Coronary artery (tissue), 2 donors: ENCODE data around the gene FFAR4.

Experiments used
- DNase-seq: peaks from one replicate; pipeline ENCODE4 v3.0.0-alpha.2; 2017; ENCODE audit warnings: low spot score
- H3K27ac ChIP-seq, 2 donors: fragments of 200-600 bp; sonication (generic); one replicate each; pipeline ENCODE4 v1.5.1; 2016 to 2019
- H3K4me3 ChIP-seq: fragments of 200-600 bp; sonication (generic); 2 replicates; pipeline ENCODE4 v1.5.1; 2016; ENCODE audit warnings: mild to moderate bottlenecking, moderate library complexity
- TF ChIP-seq, protein P1 (sequence below): fragments of 200-600 bp; sonication (generic); IDR thresholded peaks from one replicate; pipeline ENCODE4 v1.5.1; 2019; ENCODE audit warnings: antibody characterized with exemption

The FFAR4 gene

DNA sequence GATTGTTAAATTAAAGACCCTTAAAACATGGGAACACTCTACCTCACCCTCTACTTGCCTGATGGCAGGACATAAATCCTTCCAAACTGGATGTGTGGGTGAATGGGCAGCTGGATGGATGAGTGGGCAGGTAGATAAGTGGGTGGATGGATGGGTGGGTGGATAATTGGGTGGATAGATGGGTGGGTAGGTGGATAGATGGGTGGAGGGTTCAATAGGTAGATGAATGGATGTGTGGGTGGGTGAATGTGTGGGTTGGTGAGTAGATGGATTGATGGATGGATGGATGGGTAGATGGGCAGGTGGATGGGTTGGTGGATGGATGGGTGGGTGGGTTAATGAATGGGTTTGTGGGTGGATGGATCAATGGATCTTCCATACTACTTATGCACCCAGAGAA is 18.9 kb upstream of the FFAR4 start:
- Histone ChIP-seq H3K4me3 (no peak overlapping the region), H3K27ac (no peak overlapping the region)
- no peak for DNase-seq
- TF ChIP-seq, protein P1, sequence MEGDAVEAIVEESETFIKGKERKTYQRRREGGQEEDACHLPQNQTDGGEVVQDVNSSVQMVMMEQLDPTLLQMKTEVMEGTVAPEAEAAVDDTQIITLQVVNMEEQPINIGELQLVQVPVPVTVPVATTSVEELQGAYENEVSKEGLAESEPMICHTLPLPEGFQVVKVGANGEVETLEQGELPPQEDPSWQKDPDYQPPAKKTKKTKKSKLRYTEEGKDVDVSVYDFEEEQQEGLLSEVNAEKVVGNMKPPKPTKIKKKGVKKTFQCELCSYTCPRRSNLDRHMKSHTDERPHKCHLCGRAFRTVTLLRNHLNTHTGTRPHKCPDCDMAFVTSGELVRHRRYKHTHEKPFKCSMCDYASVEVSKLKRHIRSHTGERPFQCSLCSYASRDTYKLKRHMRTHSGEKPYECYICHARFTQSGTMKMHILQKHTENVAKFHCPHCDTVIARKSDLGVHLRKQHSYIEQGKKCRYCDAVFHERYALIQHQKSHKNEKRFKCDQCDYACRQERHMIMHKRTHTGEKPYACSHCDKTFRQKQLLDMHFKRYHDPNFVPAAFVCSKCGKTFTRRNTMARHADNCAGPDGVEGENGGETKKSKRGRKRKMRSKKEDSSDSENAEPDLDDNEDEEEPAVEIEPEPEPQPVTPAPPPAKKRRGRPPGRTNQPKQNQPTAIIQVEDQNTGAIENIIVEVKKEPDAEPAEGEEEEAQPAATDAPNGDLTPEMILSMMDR = no peak

DNA sequence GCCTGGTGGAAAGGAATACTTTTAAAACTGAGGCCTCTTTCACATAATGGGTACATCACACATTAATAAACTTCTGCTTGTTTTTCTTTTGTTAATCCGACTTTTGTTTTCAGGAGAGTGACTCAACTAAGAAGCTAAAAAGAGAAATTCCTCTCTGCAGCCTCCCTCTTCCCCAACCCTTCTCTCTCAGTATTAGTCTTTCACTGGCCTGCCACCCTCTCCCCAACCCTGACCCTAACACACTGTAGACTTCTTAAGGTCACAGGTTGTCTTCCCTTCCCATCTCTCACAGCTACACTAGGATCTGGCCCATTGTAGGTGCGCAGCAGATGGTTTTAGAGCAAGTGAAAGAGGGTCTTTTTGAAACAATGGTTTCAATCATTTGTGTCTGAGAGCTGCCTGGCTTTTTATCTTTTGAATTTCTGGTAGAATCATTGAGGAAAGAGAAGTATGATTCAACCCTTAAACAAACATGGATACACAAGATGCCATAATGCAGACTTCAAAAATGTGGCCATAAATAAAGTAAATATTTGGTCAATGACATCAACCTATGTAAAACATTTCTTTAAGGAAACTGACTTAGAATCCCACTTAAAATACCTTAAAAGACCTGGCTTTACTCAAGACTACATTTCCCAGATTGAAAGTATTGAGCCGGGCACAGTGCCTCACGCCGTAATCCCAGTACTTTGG is 17.9 kb upstream of the FFAR4 start:
- H3K4me3 ChIP-seq = no peak overlapping the region
- TF ChIP-seq, protein P1 = no peak
- no peak for DNase-seq
- no peak overlapping the region for H3K27ac ChIP-seq

DNA sequence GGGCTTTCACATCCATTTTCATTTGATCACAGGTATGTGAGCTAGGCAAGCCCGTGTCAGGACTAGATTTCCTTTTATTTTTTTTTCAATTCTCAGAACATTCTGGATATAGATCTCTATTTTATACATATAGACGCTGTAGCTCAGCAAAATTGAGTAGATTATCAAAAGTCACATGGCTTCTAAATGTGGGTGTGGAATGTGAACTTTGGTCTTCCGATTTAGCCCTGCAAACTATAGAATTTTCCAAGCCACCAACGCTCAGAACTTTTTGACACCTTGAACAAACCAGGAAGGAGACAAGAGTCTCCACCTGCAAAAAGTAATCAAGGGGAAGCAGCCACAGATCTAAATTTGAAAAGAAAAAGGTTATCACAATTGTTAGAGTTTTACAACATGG is 15.9 kb upstream of the FFAR4 start:
- no peak for DNase-seq
- TF ChIP-seq, protein P1 = no peak
- no peak overlapping the region for H3K4me3 ChIP-seq
- no peak overlapping the region for H3K27ac ChIP-seq

DNA sequence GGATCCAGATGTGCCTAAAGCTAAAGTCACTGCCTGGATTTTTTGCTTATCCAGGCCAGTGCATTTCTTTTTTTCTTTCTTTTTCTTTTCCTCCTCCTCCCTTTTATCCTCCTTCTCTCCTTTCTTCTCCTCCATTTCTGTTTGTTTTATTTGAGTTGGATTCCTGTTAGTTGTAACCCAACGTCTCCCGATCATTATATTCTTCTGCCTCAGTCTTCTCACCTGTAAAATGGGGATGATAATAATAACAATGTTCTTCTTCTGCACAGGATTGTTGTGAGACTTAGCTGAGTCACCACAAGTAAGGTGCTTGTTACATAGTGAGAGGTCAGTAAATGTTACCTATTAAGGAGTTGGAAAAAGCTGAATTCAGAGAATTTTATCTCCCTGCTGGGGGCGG is 13.7 kb upstream of the FFAR4 start:
- Histone ChIP-seq H3K4me3 (no peak overlapping the region), H3K27ac (no peak overlapping the region)
- DNase-seq = no peak
- TF ChIP-seq, protein P1 = no peak

DNA sequence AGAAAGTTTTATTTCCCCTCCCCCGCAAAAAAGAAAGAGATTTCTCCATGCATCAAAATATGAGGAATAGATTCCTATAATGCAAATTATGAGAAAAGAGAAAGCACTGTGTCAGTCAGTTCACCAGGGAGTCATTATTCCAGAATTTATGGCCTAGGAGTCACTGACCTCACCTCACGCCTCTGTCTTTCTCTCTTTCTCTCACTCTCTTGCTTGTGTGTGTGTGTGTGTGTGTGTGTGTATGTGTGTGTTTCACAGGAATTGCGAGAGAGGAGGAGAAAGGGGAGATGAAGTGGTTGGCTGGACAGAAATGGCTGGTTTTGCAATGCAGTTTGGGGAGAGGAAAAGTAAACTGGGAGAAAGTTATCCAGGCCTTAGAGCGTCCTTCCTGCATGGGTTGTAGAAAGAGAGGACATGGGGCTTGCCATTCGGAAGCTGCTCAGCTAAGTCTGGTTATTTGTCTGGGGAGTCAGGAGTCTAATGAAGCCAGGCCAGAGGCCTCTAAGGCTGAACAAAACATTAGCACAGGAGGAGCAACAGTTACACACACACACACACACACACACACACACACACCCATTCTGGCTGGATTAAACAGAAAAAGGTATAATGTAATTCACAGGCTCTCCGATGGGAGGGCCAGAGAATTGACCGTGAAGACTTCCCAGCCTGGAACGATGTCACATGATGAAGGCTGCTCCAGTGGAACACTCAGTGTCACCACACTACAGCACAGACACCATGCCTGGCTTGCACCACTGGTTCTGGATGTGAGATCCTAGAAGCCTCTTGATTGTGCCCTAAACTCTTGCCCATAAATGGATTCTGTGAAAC is 12.8 kb upstream of the FFAR4 start:
- TF ChIP-seq, protein P1 = no peak
- no peak overlapping the region for H3K27ac ChIP-seq
- no peak for DNase-seq
- no peak overlapping the region for H3K4me3 ChIP-seq

DNA sequence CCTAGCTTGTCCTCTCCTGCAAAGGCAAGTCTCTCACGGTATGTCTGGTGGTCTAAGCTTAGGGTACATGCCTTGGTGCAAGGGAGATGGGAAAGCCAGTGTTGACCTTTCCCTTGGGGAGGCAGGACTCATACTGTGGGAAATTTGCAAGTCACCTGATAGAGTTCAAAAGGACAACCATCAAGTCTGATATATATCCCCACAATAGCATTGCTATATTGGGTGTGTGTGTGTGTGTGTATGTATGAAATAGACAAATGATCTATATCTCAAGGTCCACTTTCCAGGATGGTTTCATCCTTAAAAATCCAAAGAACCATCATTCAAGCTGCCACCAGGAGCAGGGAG is 12.2 kb upstream of the FFAR4 start:
- Histone ChIP-seq H3K4me3 (no peak overlapping the region), H3K27ac (no peak overlapping the region)
- DNase-seq = no peak
- TF ChIP-seq, protein P1 = no peak
